ENCODE results near the gene WBP11.

The WBP11 gene

DNA sequence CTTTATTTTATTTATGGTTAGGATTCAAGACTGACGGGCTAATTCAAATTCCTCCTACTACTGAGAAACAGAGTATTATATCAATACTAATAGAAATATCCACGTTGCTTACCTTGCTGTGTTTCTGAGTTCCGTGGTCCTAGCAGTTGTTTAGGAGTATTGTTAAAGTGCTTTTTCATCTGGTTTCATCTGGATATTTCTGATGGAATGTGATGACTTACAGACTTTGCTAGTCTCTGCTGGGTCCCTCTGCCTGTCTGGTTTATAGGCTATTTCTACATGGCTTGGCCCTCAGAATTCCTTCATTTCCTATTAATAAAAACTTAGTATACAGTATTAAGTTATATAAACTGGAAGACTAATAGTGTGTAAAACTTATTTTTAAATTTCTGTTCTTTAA, 10.7 kb upstream of the WBP11 start, which contains the start of gene SMCO3:
Gene SMCO3, minus strand, starts transcription at position 169 of the 400 bp plus-strand sequence. CDS start 7,502 bp downstream, outside the sequence.
- DNase-seq = no peak

DNA sequence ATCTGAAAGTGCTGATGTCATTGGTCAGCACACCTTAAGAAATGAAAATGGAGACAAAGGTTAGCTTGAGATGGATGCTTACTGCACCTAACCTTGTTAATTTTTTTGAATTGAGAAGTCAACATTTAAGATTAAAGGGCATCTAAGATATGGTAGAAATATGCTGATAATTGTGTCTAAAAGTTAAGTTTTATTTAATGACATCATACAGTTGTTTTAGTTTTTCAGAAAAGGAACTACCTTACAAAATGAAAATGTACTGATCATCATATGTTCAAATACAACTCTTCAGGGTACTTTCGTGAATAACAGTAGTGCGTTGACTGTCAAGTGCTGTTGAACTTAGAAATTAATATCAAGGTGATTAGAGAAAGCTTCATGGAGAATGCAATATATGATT, 8.2 kb upstream of the WBP11 start:
- no peak for DNase-seq

DNA sequence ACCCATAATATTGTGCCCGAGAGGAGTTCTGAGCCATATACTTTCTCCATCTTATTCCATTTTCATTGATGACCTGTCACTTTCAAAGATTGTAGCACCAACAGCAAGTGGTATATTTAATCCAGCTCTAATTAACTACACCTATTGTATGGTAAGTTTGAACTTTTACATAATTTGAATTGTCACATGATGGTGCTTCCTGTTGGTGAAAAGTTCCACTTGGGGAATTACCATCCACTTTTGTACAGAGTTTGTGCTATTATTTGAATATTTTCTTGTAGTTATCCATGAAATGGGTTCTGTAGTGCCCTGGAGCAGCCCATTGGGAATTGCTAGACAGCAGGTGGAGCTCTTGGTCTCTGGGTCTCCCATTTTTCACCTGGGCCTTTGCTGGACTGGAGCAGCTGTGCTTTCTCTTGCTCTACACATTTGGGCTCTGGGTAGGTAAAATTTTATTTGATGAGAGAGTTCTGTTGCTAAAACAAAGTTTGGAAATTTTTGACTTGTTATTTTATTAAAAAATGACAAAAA, 7.7 kb upstream of the WBP11 start:
- no peak for DNase-seq

DNA sequence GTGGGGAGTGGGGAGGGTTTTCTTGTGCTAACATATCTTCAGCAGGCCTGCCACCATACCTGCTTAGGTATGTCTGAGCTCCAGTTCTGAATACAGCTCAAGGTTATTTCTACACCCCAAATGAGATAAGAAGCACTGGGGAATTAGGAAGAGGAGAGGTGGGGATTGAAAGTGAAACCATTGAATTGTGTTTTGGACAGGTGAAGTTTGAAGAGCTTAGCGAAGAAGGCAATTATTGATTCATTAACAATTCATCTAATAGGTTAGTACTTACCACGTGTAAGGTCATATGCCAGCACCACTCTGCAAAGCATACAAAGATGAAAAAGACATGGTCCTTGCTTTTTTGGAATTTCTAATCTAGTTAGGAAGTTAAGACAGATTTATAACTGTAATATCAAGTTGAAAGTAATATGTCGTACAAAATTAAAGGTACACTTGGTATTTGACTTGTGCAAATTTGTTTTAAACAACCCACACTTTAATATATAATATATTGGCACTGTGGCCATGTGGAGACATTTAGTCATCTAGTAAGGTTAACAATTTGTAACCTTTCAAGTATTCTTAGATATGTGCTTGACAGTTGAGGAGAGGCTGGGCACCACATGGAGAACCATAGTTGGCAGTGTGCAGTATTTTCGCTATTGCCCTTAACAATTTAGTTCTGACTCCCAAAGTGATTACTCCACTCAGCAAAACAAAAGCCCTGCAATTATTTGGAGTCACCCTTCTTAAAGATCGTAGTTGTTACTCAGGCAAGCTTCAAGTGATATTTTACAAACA, 7.1 kb upstream of the WBP11 start:
- no peak for DNase-seq

DNA sequence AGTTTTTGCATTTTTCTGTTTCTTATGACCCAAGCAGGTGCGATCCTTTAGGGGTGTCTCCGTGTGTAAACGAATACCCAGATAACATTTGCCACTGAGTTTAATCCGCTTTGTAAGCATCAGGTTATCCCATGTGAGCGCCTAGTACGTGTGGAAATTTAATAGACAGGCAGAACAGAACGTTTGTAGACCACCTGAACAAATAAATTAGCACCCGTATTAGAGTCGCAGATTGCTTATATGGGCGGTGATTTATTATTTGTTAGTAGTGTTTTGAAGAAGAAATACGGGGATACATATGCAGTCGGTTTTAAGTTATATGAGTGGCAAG, 517 bp upstream of the WBP11 start:
- DNase-seq = no peak

DNA sequence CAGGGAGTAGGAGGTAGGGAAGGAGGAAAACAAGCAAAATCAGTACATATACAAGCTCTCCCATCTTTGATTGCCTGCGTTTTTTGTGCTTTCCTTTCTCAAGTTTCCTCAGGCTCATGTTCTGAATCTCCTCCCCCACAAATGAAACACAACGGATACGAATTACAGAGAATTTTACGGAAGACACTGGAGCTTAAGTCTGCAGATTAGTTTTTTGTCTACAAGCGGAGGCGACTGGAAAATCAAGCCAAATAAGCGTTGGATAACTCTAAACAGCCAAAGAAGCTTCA, 612 bp downstream of the WBP11 start:
- DNase-seq = no peak

DNA sequence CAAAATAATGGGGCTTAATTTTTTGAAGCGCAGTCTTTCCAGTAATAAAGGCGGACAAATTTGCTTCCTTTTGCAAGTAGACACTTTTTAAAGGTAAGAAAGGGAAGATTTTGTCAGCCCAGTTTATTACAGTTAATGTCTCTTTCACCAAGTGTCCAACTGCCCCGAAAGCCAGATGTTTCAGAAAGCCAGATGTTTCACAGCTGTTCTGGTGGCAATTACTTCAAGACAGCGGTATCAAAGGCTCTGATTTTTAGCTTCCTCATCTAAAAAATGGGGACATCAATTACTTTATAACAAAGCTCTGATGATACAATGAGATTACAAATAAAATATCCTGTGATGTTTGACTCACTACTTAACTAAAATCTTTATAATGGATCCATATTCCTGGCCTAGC, 1.0 kb downstream of the WBP11 start:
- no peak for DNase-seq

DNA sequence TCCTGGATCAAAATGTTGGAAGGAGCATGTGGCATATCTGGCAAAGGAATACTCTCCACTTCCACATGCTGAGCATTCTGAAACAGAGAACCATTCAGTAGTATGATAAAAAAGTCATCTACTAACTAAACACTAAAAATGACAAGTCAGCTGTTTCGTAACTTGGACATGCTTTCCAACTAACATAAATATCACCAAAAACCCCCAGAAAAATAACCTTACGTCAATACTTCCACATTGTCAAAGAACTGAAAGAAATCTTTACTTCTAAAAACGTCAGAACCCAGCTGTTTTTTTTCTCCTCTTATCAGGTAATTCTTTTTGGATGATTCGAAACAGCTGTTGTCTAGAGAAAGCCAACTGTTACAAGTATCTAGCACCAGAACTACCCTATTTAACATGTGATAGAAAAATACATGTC, 8.2 kb downstream of the WBP11 start:
- no peak for DNase-seq

DNA sequence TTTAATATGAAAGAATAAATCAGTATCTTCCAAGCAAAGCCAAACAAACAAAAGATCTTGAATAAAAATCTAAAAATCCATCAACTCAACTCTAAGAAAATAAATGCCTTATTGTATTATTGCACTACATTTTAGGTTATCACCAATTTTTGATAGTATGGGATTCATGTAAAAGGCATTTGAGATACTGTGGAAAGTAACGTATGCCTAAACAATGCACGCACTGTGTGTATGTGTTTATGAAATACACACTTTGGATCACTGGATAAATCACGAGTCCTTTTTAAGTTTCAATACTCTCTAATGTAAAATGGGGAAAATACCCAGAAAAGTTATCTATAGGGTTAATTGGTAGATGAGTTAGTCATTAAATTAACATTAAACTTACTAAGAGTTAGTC, 17.7 kb downstream of the WBP11 start:
- DNase-seq = no peak

DNA sequence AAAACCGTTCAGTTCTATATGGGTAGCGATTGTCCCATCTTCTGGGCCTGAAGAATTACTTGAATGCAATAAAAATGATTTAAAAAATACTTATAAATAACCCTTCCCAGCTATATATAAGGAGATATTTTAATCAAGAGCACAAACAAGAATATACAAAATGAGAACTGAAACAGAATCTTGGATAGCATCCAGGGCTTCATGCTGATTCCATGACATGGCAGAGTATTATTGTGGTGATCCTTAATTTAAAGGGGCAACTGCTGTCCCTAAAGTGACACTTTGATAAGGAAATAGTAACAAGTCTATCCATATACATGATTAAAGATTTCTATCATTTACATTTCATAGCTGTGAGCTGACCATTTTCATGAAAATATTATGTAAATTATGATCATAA, 18.8 kb downstream of the WBP11 start:
- DNase-seq = no peak

DNA sequence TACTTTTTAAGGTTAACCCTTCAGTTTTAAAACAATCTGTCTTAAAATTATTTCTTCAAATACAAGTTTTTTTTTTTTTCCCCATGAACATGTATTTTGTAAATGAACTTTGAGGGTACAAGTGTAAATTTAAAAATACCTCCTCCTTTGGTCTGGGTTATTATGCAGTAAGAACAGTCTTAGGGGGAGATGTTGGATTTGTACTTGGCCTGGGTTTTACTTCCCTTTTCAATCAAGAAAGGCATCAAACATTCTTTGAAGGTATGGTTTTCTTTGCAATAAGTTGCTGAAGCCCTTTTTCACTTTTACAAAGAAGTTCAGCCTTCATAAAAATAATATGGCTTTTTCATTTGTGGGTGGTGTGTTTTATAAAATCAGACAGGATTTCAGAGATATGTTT, 20.5 kb downstream of the WBP11 start:
- DNase-seq = no peak

DNA sequence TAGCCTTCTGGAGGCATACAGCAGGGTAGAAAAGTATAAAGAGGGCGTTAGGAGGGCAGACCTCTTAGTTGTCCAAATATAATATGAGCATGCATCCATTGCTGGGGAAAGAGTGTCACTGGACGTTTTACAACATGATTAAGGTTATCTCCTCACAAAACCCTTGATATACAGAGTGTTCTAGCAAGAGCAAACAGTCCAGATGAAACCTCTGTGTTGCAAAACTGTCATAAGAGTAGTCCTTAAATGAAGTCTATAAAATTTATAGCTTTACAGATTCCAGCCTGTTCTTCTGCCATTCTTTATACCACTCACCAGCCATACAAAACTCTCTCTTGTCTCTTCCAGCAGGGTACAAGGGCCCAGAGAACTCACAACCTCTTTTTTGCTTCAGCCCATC, 21.7 kb downstream of the WBP11 start:
- DNase-seq = no peak

DNA sequence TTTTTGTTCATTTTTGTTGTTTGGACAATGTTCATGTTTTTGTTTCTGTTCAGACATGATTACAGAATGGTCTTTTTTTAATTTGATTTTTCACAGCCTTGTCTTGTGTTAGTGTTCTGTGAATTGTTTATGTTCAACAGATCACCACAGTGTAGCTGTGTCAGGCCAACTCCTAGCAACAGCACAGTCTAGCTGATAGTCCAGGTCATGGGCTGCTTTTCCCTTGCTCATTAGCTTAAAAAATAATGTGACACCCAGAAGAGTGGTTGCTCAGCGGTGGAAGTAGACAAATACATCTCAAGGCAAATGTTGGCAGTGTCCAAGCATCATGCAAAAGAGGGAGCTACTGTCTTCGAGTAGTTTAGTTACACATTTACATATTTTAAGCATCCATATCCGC, 22.4 kb downstream of the WBP11 start:
- no peak for DNase-seq

DNA sequence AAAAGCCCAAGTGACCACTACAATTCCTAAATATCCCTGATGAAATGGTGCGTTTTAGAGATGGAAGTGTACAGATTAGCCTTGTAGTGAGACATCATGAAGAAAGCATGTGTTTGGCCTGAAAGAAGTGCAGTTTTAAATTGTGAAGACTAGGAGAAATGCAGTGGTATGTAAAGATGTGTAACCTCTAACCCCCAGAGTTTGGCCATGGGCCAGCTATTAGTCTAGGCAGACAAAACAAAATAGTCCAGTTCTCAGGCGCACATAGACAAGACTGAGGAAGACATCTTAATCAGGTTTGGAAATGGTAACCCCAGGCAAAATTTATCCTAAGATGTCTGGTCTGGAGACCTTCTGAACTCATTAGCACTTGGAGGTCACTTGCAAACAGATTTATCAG, 23.4 kb downstream of the WBP11 start:
- DNase-seq = no peak

DNA sequence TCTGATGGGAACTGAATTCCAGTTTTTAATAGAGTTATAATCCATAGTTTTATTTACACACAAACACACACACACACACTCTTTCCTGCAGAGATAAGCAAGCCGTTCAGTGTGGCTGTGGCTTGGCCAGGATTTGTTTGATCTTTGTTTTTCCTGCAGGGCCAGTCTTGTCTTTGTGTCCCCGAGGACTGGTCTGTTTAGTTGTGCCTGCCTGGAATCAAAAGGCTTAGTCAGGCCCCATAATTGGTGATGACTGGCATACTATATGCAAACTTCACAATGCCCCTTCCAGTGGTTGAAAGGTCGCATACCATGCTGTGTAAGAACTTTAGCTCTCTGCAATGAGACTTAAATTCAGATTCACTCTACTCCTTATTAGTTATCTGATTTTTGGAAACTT, 26.0 kb downstream of the WBP11 start:
- no peak for DNase-seq

DNA sequence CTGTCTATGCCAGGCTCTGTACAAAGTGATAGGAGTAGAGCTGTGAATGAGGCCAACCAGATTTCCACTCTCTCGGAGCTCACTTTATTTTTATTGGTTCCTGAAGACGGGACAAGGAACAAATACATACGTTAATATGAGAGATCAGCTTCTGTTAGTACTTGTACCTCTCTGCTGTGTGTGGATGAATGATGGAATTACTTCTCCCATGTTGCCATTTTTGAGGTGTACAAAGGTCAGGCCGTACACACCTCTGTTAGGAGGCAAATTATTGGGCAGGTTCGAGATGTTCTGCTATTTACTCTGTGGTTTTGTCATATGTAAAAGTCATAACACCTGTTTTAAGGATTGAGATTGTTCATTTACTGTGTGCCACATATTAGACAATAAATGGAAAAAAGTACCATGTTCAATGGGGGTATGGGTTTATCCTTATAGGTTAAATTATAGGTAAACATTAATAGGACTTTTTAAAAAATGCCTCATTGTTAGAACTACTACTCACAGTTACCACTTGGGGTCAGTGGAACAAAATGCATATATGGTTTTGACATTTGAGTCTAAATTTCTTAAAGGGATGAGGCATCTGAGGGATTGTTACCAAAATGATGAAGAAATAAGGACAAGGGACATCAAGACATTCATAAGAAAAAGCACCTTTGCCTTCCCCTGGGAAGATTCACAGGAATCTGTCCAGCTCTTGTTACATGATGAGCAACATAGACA, 26.9 kb downstream of the WBP11 start:
- DNase-seq = no peak

DNA sequence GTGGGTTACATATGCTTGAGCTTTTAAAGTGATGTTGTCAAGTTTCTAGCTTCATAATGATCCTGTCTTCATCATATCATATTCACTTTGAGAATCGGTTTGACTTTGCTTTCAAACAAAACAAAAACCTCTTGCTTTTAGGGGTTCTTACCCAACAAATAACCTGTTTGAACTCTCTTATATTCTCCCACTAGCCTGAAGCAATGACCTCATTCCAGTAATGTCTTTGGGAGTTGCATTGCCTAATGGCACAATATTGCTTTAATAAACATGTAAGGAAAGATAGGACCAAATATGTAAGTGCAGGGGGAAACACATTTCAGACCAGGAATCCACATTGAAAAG, 27.7 kb downstream of the WBP11 start:
- no peak for DNase-seq

DNA sequence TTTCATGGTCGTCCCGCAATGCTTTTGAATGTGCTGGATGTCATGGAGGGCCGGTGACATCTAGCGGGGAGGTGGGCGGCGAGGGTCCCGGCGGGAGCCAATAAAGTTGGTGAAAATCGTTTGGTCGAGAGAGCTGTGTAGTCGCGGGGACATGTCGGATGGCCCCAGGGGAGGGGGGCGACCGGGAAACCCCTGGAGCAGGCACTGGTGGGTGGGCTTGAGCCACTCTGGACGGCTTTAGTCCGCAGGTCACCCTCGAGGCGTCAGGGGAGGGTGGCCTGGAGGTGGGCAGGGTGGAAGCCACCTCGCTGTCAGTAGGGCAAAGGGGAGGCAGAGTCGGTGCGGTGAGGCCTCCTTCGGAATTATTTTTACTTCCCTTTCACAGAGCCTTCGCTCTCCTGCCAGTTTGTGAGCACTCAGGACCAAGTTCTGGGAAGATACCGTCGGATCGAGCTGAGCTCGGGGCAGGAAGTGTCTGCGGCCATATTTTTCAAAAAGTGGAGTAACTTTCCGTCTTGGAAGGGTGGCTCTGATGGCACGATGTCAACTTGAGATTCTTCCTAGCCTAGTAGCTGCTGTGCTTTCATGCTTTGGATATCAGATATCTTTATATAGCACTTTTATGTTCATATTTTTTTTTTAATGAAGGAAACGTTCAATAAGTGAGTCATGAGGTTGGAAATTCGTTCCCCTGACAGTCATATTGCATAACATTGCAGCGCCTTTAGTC, 28.2 kb downstream of the WBP11 start:
- peak; percentile 20 for DNase-seq

DNA sequence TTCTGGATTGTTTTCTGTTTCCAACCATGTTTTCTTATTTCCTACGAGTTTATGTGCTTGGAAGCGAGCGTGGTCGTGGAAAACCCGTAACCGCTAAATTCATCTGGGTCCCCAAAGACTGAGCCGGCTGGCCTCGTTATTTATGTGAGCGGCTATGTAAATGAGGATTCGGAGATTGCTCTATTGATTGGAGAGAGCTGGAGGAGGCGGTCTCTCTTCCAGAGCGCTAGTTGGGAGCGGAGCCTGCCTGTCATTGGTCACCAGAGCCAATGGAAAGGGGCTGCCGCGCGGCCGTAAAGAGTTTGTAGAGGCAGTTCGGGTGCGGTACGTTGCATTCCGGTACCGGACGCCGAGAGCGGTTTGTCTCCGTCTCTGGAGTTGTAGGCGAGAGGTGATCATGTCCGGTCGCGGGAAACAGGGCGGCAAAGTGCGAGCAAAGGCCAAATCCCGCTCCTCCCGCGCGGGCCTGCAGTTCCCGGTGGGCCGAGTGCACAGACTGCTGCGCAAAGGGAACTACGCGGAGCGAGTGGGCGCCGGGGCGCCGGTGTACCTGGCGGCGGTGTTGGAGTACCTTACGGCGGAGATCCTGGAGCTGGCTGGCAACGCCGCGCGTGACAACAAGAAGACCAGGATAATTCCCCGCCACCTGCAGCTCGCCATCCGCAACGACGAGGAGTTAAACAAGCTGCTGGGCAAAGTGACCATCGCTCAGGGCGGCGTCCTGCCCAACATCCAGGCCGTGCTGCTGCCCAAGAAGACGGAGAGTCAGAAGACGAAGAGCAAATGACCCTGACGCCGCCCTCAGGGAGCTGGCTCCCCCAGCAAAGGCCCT, 29.0 kb downstream of the WBP11 start:
- DNase-seq = peak; percentile 85

DNA sequence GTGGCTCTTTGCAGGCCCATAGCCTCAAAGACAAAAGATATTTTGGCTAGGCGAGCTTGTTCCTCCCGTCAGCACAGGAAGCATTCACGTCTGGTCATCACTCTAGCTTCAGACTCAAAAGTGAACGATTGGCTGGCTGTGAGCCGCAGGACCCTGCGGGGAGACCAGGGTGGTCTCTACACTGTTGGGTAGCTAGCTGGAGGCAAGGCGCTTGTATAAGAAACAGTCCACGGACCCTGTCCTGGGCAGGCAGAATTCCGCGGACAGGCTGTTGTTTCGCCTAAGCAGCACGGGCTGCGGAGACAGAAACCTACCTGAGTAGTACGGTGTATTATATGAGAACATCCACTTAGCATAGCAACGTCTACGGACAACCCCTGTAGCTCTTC, 29.6 kb downstream of the WBP11 start:
- DNase-seq = no peak

DNA sequence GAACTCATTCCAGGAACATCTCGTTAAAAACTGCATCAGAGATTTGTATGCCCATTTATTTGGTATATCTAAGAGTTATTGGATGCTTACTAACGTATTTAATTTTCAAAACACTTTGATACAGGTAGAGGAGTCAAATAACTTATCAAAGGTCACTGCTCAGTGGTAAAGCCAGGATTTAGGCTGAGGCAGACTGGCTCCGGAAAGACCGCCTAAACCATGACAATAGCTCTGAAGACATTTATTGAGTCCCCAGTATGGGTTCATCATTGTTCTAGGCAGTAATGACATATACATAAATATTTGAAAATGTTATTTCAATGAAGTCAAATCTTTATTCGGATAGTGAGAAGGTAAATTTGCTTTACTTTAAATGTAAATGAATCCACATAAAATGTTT, 30.3 kb downstream of the WBP11 start:
- DNase-seq = no peak

DNA sequence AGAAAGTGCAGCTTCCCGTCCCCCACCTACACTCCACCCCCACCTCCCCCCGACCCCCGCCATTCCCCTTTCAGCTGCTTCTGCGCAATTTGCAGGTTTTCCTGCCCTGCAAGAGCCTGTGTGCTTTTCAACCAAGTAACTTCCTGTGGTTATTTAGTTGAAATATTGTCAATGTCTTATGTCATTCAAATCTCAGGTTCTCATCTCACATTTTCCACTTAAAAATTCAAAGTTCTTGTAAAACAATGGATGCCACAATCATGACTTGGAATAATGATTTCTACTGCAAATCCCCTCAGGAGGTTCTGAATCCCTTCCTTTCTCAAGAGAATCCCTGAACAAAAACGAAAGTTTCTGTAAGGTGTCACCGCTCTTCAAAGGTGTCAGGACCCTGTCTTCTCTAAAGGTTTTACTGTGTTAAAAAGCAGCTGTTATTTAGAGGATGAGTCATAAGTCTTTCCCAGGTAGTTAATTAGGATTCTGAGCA, 31.6 kb downstream of the WBP11 start:
- DNase-seq = peak; percentile 38

Data from activated gamma-delta T cell treated with Interleukin-2 at 50 U/mL for 16 hours (primary cell).